Activated CD4-positive, alpha-beta T cell treated with anti-CD3 and anti-CD28 coated beads, Interleukin-2, Interleukin-4, amounts not matched to agents 100 ng/mL and 50 ng/mL, durations not matched to agents 16 hours and 8 hours (primary cell): ENCODE data around the gene GRIK4.

Experiments
- DNase-seq: peaks from one replicate; pipeline ENCODE4 v3.0.0-alpha.2; 2020; ENCODE audit warnings: low spot score

Gene GRIK4

GRCh38 chr11:120676991-120677390 lies 165.4 kb downstream of the GRIK4 start:
- no peak for DNase-seq

GRCh38 chr11:120680322-120680721 lies 168.8 kb downstream of the GRIK4 start:
- no peak for DNase-seq

GRCh38 chr11:120681434-120682331 lies 170.1 kb downstream of the GRIK4 start:
- no peak for DNase-seq

- DNase-seq, result no peak
Observed at GRCh38 chr11:120682332-120682649, 170.7 kb downstream of the GRIK4 start.

- no peak for DNase-seq
Observed at GRCh38 chr11:120682866-120683265, 171.3 kb downstream of the GRIK4 start.

- DNase-seq, result no peak
Observed at GRCh38 chr11:120686516-120686915, 175.0 kb downstream of the GRIK4 start.

GRCh38 chr11:120688163-120688562 lies 176.6 kb downstream of the GRIK4 start:
- DNase-seq, result no peak

GRCh38 chr11:120689596-120690275 lies 178.2 kb downstream of the GRIK4 start:
- DNase-seq, result no peak

- no peak for DNase-seq
Observed at GRCh38 chr11:120690406-120690805, 178.9 kb downstream of the GRIK4 start.

GRCh38 chr11:120694726-120695125 lies 183.2 kb downstream of the GRIK4 start:
- DNase-seq, result no peak

- DNase-seq, result no peak
Observed at GRCh38 chr11:120695426-120695825, 183.9 kb downstream of the GRIK4 start.

- no peak for DNase-seq
Observed at GRCh38 chr11:120695939-120696338, 184.4 kb downstream of the GRIK4 start.

- DNase-seq, result no peak
Observed at GRCh38 chr11:120696597-120697218, 185.2 kb downstream of the GRIK4 start.

- no peak for DNase-seq
Observed at GRCh38 chr11:120698918-120699317, 187.4 kb downstream of the GRIK4 start.

- DNase-seq, result no peak
Observed at GRCh38 chr11:120702656-120703055, 191.1 kb downstream of the GRIK4 start.

GRCh38 chr11:120703358-120704152 lies 192.0 kb downstream of the GRIK4 start:
- DNase-seq, result no peak

GRCh38 chr11:120704256-120704750 lies 192.8 kb downstream of the GRIK4 start:
- DNase-seq, result no peak

- no peak for DNase-seq
Observed at GRCh38 chr11:120706257-120706656, 194.7 kb downstream of the GRIK4 start.

- DNase-seq, result no peak
Observed at GRCh38 chr11:120707098-120707497, 195.6 kb downstream of the GRIK4 start.

GRCh38 chr11:120707663-120708062 lies 196.1 kb downstream of the GRIK4 start:
- no peak for DNase-seq

GRCh38 chr11:120708511-120709183 lies 197.1 kb downstream of the GRIK4 start:
- DNase-seq, result no peak
